ENCODE measurements around the gene PRR22.

- TF ChIP-seq POLR2AphosphoS5 (IDR thresholded peaks at IDR 0.05) (no peak), CTCF (IDR thresholded peaks at IDR 0.05) (peak in 1 of 4 experiments; percentile 5), POLR2A (IDR thresholded peaks at IDR 0.05) (no peak)
Measured at GRCh38 chr19:5828661-5829566, 44.4 kb upstream of the PRR22 start.
